ENCODE data around the gene LKAAEAR1. TPM values are rescaled to one million over a fixed set of nuclear protein-coding genes. Genes with fewer than 3 reads are reported as not detected.
A peak's percentile ranks its signal among the peaks of the same experiment; 100 is the strongest.
"Not testable (repeated sequence)": the region's sequence is repeated elsewhere in the genome, so short reads cannot be mapped to it uniquely, and the experiment has no call there.

Gene LKAAEAR1
- under 1 TPM in 1 of 2 donors, not detected in 1; 0.41 TPM for total RNA-seq
- long read RNA-seq: 0 reads

GRCh38 chr20:64083804-64084684 lies at the start of gene LKAAEAR1:
LKAAEAR1 (minus strand) TSS chr20:64084398; CDS start chr20:64084219, 179 bp downstream.
- no peak for DNase-seq
- intact Hi-C loops (cut with DNase I): loop anchor here in 1 of 2 donors (1.0 kb wide), 1 partner anchor 36 kb away; no protein-coding TSS in a partner anchor
- no peak for ATAC-seq

- intact Hi-C loops (cut with DNase I): no loop called here
- ATAC-seq (no peak), DNase-seq (peak; percentile 6)
These were observed 47.2 kb upstream of the LKAAEAR1 start for GRCh38 chr20:64131406-64131805.

GRCh38 chr20:64130876-64131275 lies 46.7 kb upstream of the LKAAEAR1 start:
- ATAC-seq (no peak), DNase-seq (no peak)
- intact Hi-C loops (cut with DNase I): no loop called here

GRCh38 chr20:64130271-64130670 lies 46.1 kb upstream of the LKAAEAR1 start:
- DNase-seq (no peak), ATAC-seq (no peak)
- intact Hi-C loops (cut with DNase I): no loop called here

- ATAC-seq (no peak), DNase-seq (no peak)
- intact Hi-C loops (cut with DNase I): no loop called here
These were observed 45.1 kb upstream of the LKAAEAR1 start for GRCh38 chr20:64129146-64129782.

GRCh38 chr20:64123517-64123916 lies 39.3 kb upstream of the LKAAEAR1 start:
- ATAC-seq; intact Hi-C loops (cut with DNase I); DNase-seq: not testable (repeated sequence)

- intact Hi-C loops (cut with DNase I); ATAC-seq; DNase-seq: not testable (repeated sequence)
These were observed 38.7 kb upstream of the LKAAEAR1 start for GRCh38 chr20:64122927-64123326.

GRCh38 chr20:64121586-64121985 lies 37.4 kb upstream of the LKAAEAR1 start:
- ATAC-seq: no peak
- intact Hi-C loops (cut with DNase I): loop anchor here in 1 of 2 donors (2.0 kb wide), 1 partner anchor 81 kb away; no protein-coding TSS in a partner anchor
- peak; percentile 3 for DNase-seq

GRCh38 chr20:64119681-64120341 lies 35.6 kb upstream of the LKAAEAR1 start:
- ATAC-seq: peak in 1 of 2 donors; percentile 23
- peak; percentile 21 for DNase-seq
- intact Hi-C loops (cut with DNase I): loop anchor here in 1 of 2 donors (1.0 to 2.0 kb wide), 2 partner anchors 37 to 79 kb away; no protein-coding TSS in a partner anchor

GRCh38 chr20:64119301-64119680 lies 35.1 kb upstream of the LKAAEAR1 start:
- DNase-seq (no peak), ATAC-seq (no peak)
- intact Hi-C loops (cut with DNase I): no loop called here

- DNase-seq; ATAC-seq; intact Hi-C loops (cut with DNase I): not testable (repeated sequence)
These were observed 33.2 kb upstream of the LKAAEAR1 start for GRCh38 chr20:64117432-64117777.

GRCh38 chr20:64116541-64117431 lies 32.6 kb upstream of the LKAAEAR1 start:
- intact Hi-C loops (cut with DNase I): no loop called here
- peak; percentile 15 for DNase-seq
- ATAC-seq: no peak

- DNase-seq: peak; percentile 7
- intact Hi-C loops (cut with DNase I): no loop called here
- ATAC-seq: no peak
These were observed 31.8 kb upstream of the LKAAEAR1 start for GRCh38 chr20:64116016-64116415.

GRCh38 chr20:64115171-64115911 lies 31.1 kb upstream of the LKAAEAR1 start:
- intact Hi-C loops (cut with DNase I): no loop called here
- ATAC-seq: no peak
- DNase-seq: no peak

GRCh38 chr20:64114356-64114971 lies 30.3 kb upstream of the LKAAEAR1 start:
- ATAC-seq: no peak
- DNase-seq: no peak
- intact Hi-C loops (cut with DNase I): no loop called here

GRCh38 chr20:64113796-64114355 lies 29.7 kb upstream of the LKAAEAR1 start:
- no peak for ATAC-seq
- peak; percentile 18 for DNase-seq
- intact Hi-C loops (cut with DNase I): no loop called here

- intact Hi-C loops (cut with DNase I): no loop called here
- no peak for ATAC-seq
- DNase-seq: no peak
These were observed 29.2 kb upstream of the LKAAEAR1 start for GRCh38 chr20:64113444-64113775.
